GM19240 (cell line): ENCODE data around the gene HEATR5A.

Experiments
- DNase-seq: peaks from one replicate; pipeline ENCODE4 v3.0.0; 2011; ENCODE audit warnings: low spot score; ENCODE audit not compliant: insufficient read length

Gene HEATR5A

DNA sequence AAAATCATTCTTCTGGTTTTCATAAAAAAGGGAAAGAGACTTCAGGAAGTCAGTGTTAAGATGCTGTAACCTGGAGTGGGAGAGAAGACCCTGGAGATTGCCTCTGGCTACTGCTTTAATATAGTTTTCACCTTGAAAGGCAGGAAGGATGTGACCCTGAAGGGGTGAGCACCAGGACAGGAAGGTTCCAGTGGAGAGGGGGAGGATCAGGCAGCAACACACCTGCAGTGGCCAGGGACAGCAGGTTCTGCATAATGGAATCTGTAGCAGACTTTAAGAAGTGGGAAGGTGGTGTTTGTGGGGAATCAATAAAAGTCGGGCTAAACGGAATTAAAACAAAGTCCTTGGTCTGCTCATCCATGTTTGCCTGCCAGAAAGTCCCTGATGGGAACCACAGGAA, 6.3 kb upstream of the HEATR5A start:
- no peak for DNase-seq

- no peak for DNase-seq
Measured at GRCh38 chr14:31425905-31426304, 5.6 kb upstream of the HEATR5A start.

DNA sequence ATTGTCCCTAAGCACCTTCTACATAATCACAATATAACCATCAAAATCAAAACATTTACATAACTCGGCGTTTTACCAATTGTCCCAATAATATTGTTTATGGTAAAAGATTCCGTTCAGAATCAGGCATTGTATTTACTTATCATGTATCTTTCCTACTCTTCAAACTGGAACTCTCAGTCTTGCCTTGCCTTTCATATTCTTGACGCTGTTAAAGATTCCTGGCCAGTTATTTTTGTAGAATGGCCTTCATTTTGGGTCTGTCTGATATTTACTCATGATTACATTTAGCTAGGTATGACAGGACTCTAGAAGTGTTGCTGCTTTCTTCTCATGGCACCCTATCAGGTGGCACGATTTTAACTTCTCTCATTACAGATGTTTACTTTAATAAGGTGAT, 850 bp upstream of the HEATR5A start:
- DNase-seq = no peak

GRCh38 chr14:31419967-31420318, 407 bp downstream of the HEATR5A start:
- no peak for DNase-seq

GRCh38 chr14:31419179-31419966, 977 bp downstream of the HEATR5A start:
- DNase-seq = no peak

DNA sequence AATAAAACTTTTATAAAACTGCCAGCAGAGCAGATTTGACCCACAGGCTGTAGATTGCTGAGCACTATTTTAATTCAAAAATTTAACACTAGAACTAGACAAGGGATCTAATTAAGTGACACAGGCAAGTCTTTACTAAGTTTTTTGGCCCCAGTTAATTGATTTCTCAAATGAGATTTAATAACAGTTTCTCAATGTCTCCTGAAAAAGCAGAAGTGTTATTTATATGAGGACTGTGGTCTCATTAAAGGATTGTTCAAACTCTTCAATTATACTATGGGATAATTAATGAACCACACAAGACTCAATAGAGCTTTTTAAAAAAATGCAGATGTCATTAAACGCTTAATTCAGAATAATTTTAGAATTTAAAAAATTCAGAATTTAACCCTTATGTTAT, 1.9 kb downstream of the HEATR5A start:
- DNase-seq = no peak

- no peak for DNase-seq
Measured at GRCh38 chr14:31414190-31414833, 6.0 kb downstream of the HEATR5A start.

- DNase-seq = no peak
Measured at GRCh38 chr14:31411218-31411727, 9.1 kb downstream of the HEATR5A start.

GRCh38 chr14:31410048-31410650, 10.2 kb downstream of the HEATR5A start:
- no peak for DNase-seq

DNA sequence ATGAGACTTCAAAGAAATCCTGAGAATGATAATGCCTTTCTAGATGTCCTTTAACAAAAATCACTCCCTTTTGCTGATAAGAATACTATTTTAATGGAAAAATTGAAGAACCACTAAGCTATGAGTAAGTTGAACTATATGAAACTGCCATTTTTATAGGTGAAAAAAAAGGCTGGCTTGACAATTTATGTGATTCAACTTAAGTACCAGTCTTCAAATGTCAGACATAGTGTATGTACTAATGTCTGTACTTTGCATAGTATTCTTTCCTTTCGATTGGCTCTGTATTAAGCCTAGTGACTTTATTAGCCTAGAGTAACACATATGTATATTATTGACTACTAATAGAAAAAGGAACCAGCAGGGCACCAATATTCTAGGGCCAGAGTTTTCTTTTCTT, 11.9 kb downstream of the HEATR5A start:
- no peak for DNase-seq

- DNase-seq = no peak
Measured at GRCh38 chr14:31405599-31406232, 14.6 kb downstream of the HEATR5A start.

DNA sequence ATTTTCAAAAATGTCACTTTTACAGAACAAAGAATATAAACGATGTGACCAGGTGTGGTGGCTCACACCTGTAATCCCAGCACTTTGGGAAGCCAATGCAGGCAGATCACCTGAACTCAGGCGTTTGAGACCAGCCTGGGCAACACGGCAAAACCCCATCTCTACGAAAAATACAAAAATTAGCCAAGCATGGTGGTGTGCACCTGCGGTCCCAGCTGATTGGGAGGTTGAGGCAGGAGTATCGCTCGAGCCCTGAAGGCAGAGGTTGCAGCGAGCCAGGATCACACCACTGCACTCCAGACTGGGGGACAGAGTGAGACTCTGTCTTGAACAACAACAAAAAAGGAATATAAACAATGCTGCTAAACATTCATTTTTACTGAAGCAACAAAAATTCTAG, 15.2 kb downstream of the HEATR5A start:
- DNase-seq = no peak

GRCh38 chr14:31403707-31404106, 16.6 kb downstream of the HEATR5A start:
- no peak for DNase-seq

DNA sequence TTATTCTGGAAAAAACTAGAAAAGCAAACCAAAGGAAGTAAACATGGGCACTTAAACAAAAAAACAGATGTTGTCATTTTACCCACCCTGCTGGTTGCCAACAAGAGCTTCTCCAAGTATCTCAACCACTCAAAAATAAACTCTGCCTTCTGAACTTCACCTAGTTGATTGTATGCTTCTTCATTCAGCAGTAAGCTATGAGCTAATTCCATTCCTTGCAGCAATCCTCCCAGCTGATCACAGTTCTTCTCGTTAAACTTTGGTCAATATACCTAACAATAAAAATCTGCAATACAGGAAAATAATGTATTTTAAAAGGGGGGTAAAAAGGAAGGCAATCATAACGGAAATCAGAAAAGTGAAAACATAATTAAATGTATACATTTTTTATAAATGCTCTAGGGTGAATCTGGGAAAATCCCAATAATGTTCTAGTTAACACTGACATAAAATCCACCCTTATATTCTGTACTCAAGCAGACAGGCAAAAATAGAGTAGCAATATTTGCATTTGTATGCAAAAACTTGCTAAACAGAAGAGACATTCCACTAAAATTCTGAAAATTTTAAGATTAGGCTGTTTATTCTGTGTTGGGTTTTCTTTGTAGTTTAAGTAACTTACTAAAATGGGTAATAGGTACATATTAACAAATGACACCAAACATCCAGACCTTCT, 17.4 kb downstream of the HEATR5A start:
- no peak for DNase-seq

DNA sequence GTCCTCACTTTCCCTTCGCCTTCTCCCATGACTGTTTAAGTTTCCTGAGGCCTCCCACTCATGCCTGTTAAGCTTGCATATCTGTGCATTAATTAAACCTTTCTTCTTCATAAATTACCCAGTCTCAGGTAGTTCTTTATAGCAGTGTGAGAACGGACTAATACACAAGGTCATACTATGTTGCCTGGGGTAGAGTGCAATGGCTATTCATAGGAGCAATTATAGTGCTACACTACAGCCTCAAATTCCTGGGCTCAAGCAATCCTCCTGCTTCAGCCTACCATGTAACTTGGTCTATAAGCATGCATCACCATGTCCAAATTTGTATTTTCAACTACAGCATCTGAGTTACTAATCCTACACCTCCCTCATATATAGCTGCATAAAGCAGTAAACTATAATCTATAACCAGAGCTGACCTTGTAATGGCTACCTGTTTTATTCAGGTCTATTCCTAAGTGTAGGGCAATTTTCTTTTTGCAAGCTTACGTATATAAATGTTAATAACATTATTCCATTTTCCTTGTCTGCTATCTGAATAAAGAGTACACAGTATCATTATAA, 18.9 kb downstream of the HEATR5A start:
- no peak for DNase-seq

DNA sequence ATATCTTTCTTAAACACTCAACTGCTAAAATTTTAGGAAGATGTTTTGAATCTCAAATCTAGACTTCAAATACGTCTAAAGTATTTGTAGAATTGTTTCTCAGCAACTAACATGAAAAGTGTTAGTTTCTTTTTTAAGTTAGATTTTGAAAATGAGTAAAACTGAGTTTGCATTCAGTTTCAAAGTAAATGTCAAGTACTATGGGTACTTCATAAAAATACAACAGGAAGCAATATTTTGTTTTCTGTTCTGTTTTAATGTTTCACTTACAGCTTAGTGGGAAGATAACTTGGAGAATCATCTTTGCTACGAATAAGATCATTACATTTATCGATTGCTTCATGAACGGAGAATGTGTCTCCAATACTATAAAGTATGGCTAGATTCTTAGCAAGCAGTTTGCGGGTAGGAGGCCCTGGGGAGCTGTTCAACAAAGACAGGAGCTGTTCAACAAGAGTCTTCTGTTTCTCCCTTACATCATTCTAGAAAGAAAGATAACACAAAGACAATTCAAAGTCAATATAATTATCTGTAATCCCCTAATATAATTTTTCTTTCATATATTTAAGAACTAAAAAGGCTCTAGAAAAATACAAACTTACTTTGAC, 20.2 kb downstream of the HEATR5A start:
- DNase-seq = no peak

GRCh38 chr14:31395572-31396205, 24.7 kb downstream of the HEATR5A start:
- no peak for DNase-seq

GRCh38 chr14:31395119-31395518, 25.2 kb downstream of the HEATR5A start:
- no peak for DNase-seq

- DNase-seq = no peak
Measured at GRCh38 chr14:31391977-31392503, 28.3 kb downstream of the HEATR5A start.

- DNase-seq = no peak
Measured at GRCh38 chr14:31391473-31391872, 28.9 kb downstream of the HEATR5A start.
